Endometrial microvascular endothelial cells (primary cell): ENCODE results near the gene OBP2A. TPM values are rescaled to one million over a fixed set of nuclear protein-coding genes. Genes with fewer than 3 reads are reported as not detected.
"Not testable (repeated sequence)": the region's sequence is repeated elsewhere in the genome, so short reads cannot be mapped to it uniquely, and the experiment has no call there.

Experiments
- in situ Hi-C: cut with HindIII; loops from 2 replicates; pipeline ENCODE4 v1.10.0; 2017; ENCODE audit warnings: low sequenced_read_pairs, low pct_unique_long_range_greater_than_20kb; ENCODE audit errors: inconsistent ontology term
- total RNA-seq: library from RNA; depleted of rRNA; stranded (reverse); fragments of >200 nt; gene quantifications from one replicate; pipeline ENCODE4 v1.2.3, GENCODE V29; 2015; ENCODE audit errors: inconsistent ontology term

The OBP2A gene
- not detected for total RNA-seq

GRCh38 chr9:135545646-135546176 lies at the start of gene OBP2A:
Gene OBP2A, plus strand, starts transcription at chr9:135546126. Its CDS starts 55 bp downstream, at chr9:135546181.
- in situ Hi-C loops = not testable (repeated sequence)

- in situ Hi-C loops = no loop called here
These were observed 47.4 kb upstream of the OBP2A start for GRCh38 chr9:135498381-135499126.

GRCh38 chr9:135499326-135500070 lies 46.4 kb upstream of the OBP2A start:
- in situ Hi-C loops = no loop called here

GRCh38 chr9:135500071-135500524 lies 45.8 kb upstream of the OBP2A start:
- in situ Hi-C loops = no loop called here

GRCh38 chr9:135500525-135501260 lies 45.2 kb upstream of the OBP2A start, which contains the start of gene MRPS2:
Gene MRPS2, plus strand, starts transcription at chr9:135500682. Its CDS starts 29 bp downstream, at chr9:135500711.
- in situ Hi-C loops = no loop called here

GRCh38 chr9:135501261-135502167 lies 44.4 kb upstream of the OBP2A start:
- in situ Hi-C loops = no loop called here

GRCh38 chr9:135502168-135502872 lies 43.6 kb upstream of the OBP2A start:
- in situ Hi-C loops = no loop called here

GRCh38 chr9:135502873-135503321 lies 43.0 kb upstream of the OBP2A start:
- in situ Hi-C loops = no loop called here

- in situ Hi-C loops = no loop called here
These were observed 42.3 kb upstream of the OBP2A start for GRCh38 chr9:135503371-135504261.

- in situ Hi-C loops = no loop called here
These were observed 41.4 kb upstream of the OBP2A start for GRCh38 chr9:135504262-135505243.

- in situ Hi-C loops = no loop called here
These were observed 40.3 kb upstream of the OBP2A start for GRCh38 chr9:135505406-135506187.

GRCh38 chr9:135506327-135507103 lies 39.4 kb upstream of the OBP2A start:
- in situ Hi-C loops = no loop called here

GRCh38 chr9:135507104-135508035 lies 38.6 kb upstream of the OBP2A start:
- in situ Hi-C loops = no loop called here
